ENCODE data around the gene IL12RB1.

The IL12RB1 gene

GRCh38 chr19:18086590-18087138 is at the start of gene IL12RB1:
IL12RB1 (minus strand) TSS chr19:18086934; CDS start chr19:18086823, 111 bp downstream.
- H3K27ac Mint-ChIP-seq, result no peak within 1 kb of the TSS
- DNase-seq, result no peak
- no peaks in the 10 kb centered on the region for H3K36me3 Mint-ChIP-seq (ENCODE audit: low read depth)

GRCh38 chr19:18135712-18136584 is 49.2 kb upstream of the IL12RB1 start:
- no peak for DNase-seq
- no peak overlapping the region for H3K27ac Mint-ChIP-seq
- peaks cover 32% of the 10 kb centered on the region for H3K36me3 Mint-ChIP-seq (ENCODE audit: low read depth)
- no peaks in the 10 kb centered on the region for H3K9me3 Mint-ChIP-seq
- no peak overlapping the region for H3K4me3 Mint-ChIP-seq
- TF ChIP-seq, protein P1, sequence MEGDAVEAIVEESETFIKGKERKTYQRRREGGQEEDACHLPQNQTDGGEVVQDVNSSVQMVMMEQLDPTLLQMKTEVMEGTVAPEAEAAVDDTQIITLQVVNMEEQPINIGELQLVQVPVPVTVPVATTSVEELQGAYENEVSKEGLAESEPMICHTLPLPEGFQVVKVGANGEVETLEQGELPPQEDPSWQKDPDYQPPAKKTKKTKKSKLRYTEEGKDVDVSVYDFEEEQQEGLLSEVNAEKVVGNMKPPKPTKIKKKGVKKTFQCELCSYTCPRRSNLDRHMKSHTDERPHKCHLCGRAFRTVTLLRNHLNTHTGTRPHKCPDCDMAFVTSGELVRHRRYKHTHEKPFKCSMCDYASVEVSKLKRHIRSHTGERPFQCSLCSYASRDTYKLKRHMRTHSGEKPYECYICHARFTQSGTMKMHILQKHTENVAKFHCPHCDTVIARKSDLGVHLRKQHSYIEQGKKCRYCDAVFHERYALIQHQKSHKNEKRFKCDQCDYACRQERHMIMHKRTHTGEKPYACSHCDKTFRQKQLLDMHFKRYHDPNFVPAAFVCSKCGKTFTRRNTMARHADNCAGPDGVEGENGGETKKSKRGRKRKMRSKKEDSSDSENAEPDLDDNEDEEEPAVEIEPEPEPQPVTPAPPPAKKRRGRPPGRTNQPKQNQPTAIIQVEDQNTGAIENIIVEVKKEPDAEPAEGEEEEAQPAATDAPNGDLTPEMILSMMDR (IDR thresholded peaks at IDR 0.05), result no peak
- H3K27me3 Mint-ChIP-seq (ENCODE audit: low read depth, poor library complexity), result no peaks in the 10 kb centered on the region
- H3K4me1 Mint-ChIP-seq, result no peaks in the 10 kb centered on the region

More at GRCh38 chr19:18086590-18087138, at the start of gene IL12RB1:
- peaks cover 24% of the 10 kb centered on the region for H3K27me3 Mint-ChIP-seq (ENCODE audit: low read depth, poor library complexity)
- peaks cover 4% of the 10 kb centered on the region for H3K9me3 Mint-ChIP-seq
- no peak within 1 kb of the TSS for H3K4me3 Mint-ChIP-seq
- TF ChIP-seq, protein P1 (IDR thresholded peaks at IDR 0.05), result no peak
- H3K4me1 Mint-ChIP-seq, result peaks cover 12% of the 10 kb centered on the region

DNA sequence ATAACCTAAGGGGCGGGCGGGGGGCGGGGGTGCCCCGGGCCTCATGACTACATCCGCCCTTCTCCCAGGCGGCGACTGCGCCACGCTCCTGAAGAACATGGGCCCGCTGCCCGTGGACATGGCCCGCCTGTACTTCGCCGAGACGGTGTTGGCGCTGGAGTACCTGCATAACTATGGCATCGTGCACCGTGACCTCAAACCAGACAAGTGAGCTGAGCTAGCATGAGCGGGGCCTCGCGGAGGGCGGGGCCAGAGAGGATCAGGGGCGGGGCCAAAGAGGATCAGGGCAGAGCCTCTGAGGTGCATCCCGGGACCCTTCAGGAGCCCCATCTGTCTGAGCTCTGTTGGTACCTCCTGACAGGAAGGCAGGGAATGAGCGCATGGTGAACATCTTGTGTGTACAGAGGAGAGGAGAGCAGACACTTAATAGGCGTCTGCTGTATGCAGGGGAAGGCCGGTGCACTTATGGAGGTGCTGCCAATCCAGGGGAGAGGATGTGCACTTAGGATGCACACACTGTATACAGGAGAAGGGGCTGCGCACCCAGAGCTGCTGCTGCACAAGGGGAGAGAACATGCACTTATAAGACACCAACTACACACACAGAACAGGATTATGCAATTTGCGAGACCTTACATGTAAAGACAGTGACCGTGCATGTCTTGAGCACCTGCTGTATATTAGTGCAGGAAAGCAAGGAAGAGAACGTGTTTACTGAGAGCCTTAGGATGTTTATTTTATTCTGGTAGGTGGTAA is 45.3 kb upstream of the IL12RB1 start:
- H3K4me3 Mint-ChIP-seq, result no peak overlapping the region
- no peaks in the 10 kb centered on the region for H3K27me3 Mint-ChIP-seq (ENCODE audit: low read depth, poor library complexity)
- peak; percentile 55 for DNase-seq
- peaks cover 31% of the 10 kb centered on the region for H3K36me3 Mint-ChIP-seq (ENCODE audit: low read depth)
- H3K9me3 Mint-ChIP-seq, result no peaks in the 10 kb centered on the region
- H3K4me1 Mint-ChIP-seq, result no peaks in the 10 kb centered on the region
- no peak overlapping the region for H3K27ac Mint-ChIP-seq
- TF ChIP-seq, protein P1 (IDR thresholded peaks at IDR 0.05), result no peak

GRCh38 chr19:18130523-18131242 is 43.9 kb upstream of the IL12RB1 start:
- H3K9me3 Mint-ChIP-seq, result no peaks in the 10 kb centered on the region
- H3K4me1 Mint-ChIP-seq, result no peaks in the 10 kb centered on the region
- no peaks in the 10 kb centered on the region for H3K27me3 Mint-ChIP-seq (ENCODE audit: low read depth, poor library complexity)
- no peak overlapping the region for H3K4me3 Mint-ChIP-seq
- DNase-seq, result no peak
- H3K36me3 Mint-ChIP-seq (ENCODE audit: low read depth), result peaks cover 38% of the 10 kb centered on the region
- TF ChIP-seq, protein P1 (IDR thresholded peaks at IDR 0.05), result no peak
- H3K27ac Mint-ChIP-seq, result no peak overlapping the region

- H3K27me3 Mint-ChIP-seq (ENCODE audit: low read depth, poor library complexity), result no peaks in the 10 kb centered on the region
- no peak overlapping the region for H3K27ac Mint-ChIP-seq
- no peak overlapping the region for H3K4me3 Mint-ChIP-seq
- TF ChIP-seq, protein P1 (IDR thresholded peaks at IDR 0.05), result no peak
- peaks cover 41% of the 10 kb centered on the region for H3K36me3 Mint-ChIP-seq (ENCODE audit: low read depth)
- H3K4me1 Mint-ChIP-seq, result peaks cover under 1% of the 10 kb centered on the region
- no peak for DNase-seq
- no peaks in the 10 kb centered on the region for H3K9me3 Mint-ChIP-seq
These were observed 42.1 kb upstream of the IL12RB1 start for GRCh38 chr19:18128805-18129204.
